Subcutaneous abdominal adipose tissue (tissue), 5 donors: ENCODE results near the gene BBS1.

Experiments used
- H3K27ac ChIP-seq: one replicate; pipeline ENCODE4 v1.7.0; 2013; ENCODE audit warnings: low read depth, mild to moderate bottlenecking, inconsistent platforms, low read length, moderate library complexity
- H3K27me3 ChIP-seq, 5 donors: one replicate each; pipeline ENCODE4 v1.7.0; 2013; ENCODE audit warnings: low read length in 5 of 5, inconsistent platforms in 1 of 5; ENCODE audit not compliant: control insufficient read depth in 5 of 5, insufficient read depth in 4 of 5
- H3K36me3 ChIP-seq, 5 donors: one replicate each; pipeline ENCODE4 v1.7.0; 2013; ENCODE audit warnings: low read length in 5 of 5; ENCODE audit not compliant: control insufficient read depth in 5 of 5, insufficient read depth in 5 of 5
- H3K4me1 ChIP-seq, 5 donors: one replicate each; pipeline ENCODE4 v1.7.0; 2013; ENCODE audit warnings: low read length in 5 of 5, mild to moderate bottlenecking in 3 of 5, moderate library complexity in 1 of 5; ENCODE audit not compliant: control insufficient read depth in 5 of 5, insufficient read depth in 5 of 5
- H3K4me3 ChIP-seq, 5 donors: one replicate each; pipeline ENCODE4 v1.7.0; 2013; ENCODE audit warnings: low read length in 5 of 5, low read depth in 1 of 5
- H3K9ac ChIP-seq, 5 donors: one replicate each; pipeline ENCODE4 v1.7.0; 2013; ENCODE audit warnings: low read length in 5 of 5, mild to moderate bottlenecking in 4 of 5, moderate library complexity in 3 of 5
- H3K9me3 ChIP-seq, 5 donors: one replicate each; pipeline ENCODE4 v1.7.0; 2013; ENCODE audit warnings: low read length in 5 of 5; ENCODE audit not compliant: control insufficient read depth in 5 of 5
- donor health status: healthy.
- donor health status: healthy.
- donor health status: healthy.
- donor health status: healthy.
- donor health status: healthy.

Gene BBS1

GRCh38 chr11:66491315-66491935 is 19.0 kb upstream of the BBS1 start:
- Histone ChIP-seq H3K27ac (no peak overlapping the region), H3K4me3 (no peak overlapping the region), H3K27me3 (no peaks in the 10 kb centered on the region), H3K4me1 (no peaks in the 10 kb centered on the region), H3K36me3 (peaks cover 0 to 93% (median 63%) of the 10 kb centered on the region in 5 donors), H3K9ac (no peak overlapping the region), H3K9me3 (no peaks in the 10 kb centered on the region)

DNA sequence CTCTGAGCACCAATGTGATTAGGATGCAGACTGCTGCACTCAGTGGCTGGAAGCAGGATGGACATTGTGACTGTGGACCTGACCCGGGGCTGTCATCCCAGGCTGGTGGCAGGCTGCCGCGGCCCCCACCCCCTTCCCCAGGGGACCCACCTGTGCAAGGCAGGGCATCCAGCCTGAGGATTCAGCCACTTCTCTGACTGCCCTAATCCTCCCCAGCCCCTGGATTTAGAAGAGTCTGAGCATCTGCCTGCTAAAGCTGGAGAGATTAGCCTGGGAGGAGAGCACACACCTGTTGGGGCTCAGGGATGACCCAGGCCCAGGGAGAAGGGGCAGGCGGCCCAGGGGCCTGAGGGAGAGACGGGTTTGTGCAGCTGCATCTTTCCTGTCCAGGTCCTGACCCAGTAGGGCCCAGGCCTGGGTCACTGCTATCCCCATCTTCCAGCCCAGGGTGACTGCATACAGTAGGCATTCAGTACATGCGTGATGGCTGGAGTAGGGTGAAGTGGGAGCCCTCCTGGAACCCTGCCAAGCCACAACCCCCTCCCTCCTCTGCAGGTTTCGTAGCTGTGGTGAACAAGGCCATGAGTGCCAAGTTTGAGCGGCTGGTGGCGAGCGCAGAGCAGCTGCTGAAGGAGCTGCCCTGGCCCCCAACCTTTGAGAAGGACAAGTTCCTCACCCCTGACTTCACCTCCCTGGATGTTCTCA is 18.1 kb upstream of the BBS1 start:
- peaks cover 0 to 92% (median 63%) of the 10 kb centered on the region in 5 donors for H3K36me3 ChIP-seq
- H3K4me1 ChIP-seq: no peaks in the 10 kb centered on the region
- no peak overlapping the region for H3K9ac ChIP-seq
- no peaks in the 10 kb centered on the region for H3K27me3 ChIP-seq
- no peak overlapping the region for H3K27ac ChIP-seq
- no peak overlapping the region for H3K4me3 ChIP-seq
- H3K9me3 ChIP-seq: no peaks in the 10 kb centered on the region

DNA sequence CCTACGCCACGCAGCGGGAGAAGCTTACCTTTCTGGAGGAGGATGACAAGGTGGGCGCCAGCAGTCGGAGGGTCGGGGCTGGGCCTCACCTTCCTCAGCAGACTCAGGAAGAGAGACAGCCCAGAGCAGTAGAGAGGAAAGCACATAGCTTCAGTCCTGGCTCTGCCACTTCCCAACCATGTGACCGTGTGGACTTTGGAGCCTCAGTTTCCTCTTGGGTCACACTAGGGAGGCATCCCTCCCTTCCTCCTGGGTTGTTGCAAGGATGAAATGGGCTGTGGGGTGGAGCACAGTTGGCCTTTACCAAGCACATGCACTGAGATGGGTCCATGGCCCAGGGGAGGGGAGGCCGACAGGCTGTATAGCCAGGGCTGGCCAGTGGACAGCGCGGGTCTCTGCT is 17.3 kb upstream of the BBS1 start:
- H3K27ac ChIP-seq: no peak overlapping the region
- H3K27me3 ChIP-seq: no peaks in the 10 kb centered on the region
- no peaks in the 10 kb centered on the region for H3K4me1 ChIP-seq
- H3K9me3 ChIP-seq: no peaks in the 10 kb centered on the region
- H3K4me3 ChIP-seq: no peak overlapping the region
- H3K36me3 ChIP-seq: peaks cover 0 to 88% (median 57%) of the 10 kb centered on the region in 5 donors
- H3K9ac ChIP-seq: no peak overlapping the region

DNA sequence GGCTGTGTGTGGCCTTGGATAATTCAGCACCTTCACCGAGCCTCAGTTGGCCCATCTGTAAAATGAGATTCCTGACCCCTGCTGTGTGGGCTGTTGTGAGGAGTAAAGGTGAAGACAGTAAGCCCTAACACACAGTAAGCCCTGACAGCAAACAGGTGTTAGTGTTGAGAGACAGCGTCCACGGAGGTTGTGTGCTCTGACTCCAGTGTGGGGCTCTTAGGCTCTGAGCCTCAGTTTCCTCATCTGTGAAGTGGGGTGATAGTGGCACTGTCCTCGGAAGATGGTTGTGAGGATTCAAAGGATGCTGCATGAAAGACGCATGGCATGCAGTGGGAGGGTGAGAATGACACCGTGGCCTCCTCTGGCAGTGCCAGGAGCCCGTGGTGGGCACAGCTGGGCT is 16.0 kb upstream of the BBS1 start:
- Histone ChIP-seq H3K9me3 (no peaks in the 10 kb centered on the region), H3K9ac (no peak overlapping the region), H3K4me1 (no peaks in the 10 kb centered on the region), H3K4me3 (no peak overlapping the region), H3K27ac (no peak overlapping the region), H3K27me3 (no peaks in the 10 kb centered on the region), H3K36me3 (peaks cover 0 to 86% (median 51%) of the 10 kb centered on the region in 5 donors)

GRCh38 chr11:66494935-66495334 is 15.5 kb upstream of the BBS1 start:
- Histone ChIP-seq H3K4me3 (no peak overlapping the region), H3K27me3 (no peaks in the 10 kb centered on the region), H3K9ac (no peak overlapping the region), H3K36me3 (peaks cover 0 to 81% (median 47%) of the 10 kb centered on the region in 5 donors), H3K27ac (no peak overlapping the region), H3K9me3 (no peaks in the 10 kb centered on the region), H3K4me1 (no peaks in the 10 kb centered on the region)

GRCh38 chr11:66495401-66495854 is 15.0 kb upstream of the BBS1 start:
- H3K36me3 ChIP-seq: peaks cover 0 to 83% (median 46%) of the 10 kb centered on the region in 5 donors
- no peak overlapping the region for H3K27ac ChIP-seq
- no peaks in the 10 kb centered on the region for H3K4me1 ChIP-seq
- H3K27me3 ChIP-seq: no peaks in the 10 kb centered on the region
- H3K9me3 ChIP-seq: no peaks in the 10 kb centered on the region
- no peak overlapping the region for H3K9ac ChIP-seq
- H3K4me3 ChIP-seq: no peak overlapping the region

- peaks cover 0 to 69% (median 39%) of the 10 kb centered on the region in 5 donors for H3K36me3 ChIP-seq
- H3K9me3 ChIP-seq: no peaks in the 10 kb centered on the region
- no peak overlapping the region for H3K9ac ChIP-seq
- no peaks in the 10 kb centered on the region for H3K4me1 ChIP-seq
- no peaks in the 10 kb centered on the region for H3K27me3 ChIP-seq
- H3K27ac ChIP-seq: no peak overlapping the region
- no peak overlapping the region for H3K4me3 ChIP-seq
Observed at GRCh38 chr11:66497206-66497605, 13.2 kb upstream of the BBS1 start.

DNA sequence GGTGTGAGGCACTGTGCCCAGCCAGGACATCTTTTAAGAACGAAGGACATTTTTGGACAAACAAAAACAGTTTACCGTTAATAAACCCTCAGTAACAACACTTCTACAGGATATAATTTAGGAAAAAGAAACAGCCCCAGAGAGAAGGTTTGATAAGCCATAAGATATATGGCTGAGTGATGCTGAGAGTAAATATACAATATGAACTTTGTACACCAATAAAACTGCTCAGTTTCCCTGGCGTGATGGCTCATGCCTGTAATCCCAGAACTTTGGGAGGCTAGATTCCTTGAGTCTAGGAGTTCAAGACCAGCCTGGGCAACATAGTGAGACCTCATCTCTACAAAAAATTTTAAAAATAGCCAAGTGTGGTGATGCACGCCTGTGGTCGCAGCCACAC is 11.9 kb upstream of the BBS1 start:
- no peaks in the 10 kb centered on the region for H3K4me1 ChIP-seq
- no peaks in the 10 kb centered on the region for H3K27me3 ChIP-seq
- H3K9ac ChIP-seq: no peak overlapping the region
- H3K9me3 ChIP-seq: no peaks in the 10 kb centered on the region
- no peak overlapping the region for H3K4me3 ChIP-seq
- H3K27ac ChIP-seq: no peak overlapping the region
- peaks cover 0 to 56% (median 27%) of the 10 kb centered on the region in 5 donors for H3K36me3 ChIP-seq

GRCh38 chr11:66505276-66505816 is 5.1 kb upstream of the BBS1 start:
- no peak overlapping the region for H3K27ac ChIP-seq
- H3K4me1 ChIP-seq: peaks cover 0 to 4% (median 3%) of the 10 kb centered on the region in 5 donors
- H3K9ac ChIP-seq: no peak overlapping the region
- H3K4me3 ChIP-seq: no peak overlapping the region
- peaks cover 3 to 25% (median 17%) of the 10 kb centered on the region in 5 donors for H3K36me3 ChIP-seq
- H3K9me3 ChIP-seq: no peaks in the 10 kb centered on the region
- H3K27me3 ChIP-seq: no peaks in the 10 kb centered on the region

GRCh38 chr11:66509131-66509561 is 1.3 kb upstream of the BBS1 start:
- Histone ChIP-seq H3K27me3 (no peaks in the 10 kb centered on the region), H3K4me3 (no peak overlapping the region), H3K27ac (no peak overlapping the region), H3K4me1 (peaks cover 3 to 15% (median 14%) of the 10 kb centered on the region in 5 donors), H3K9ac (no peak overlapping the region), H3K36me3 (peaks cover 3 to 25% (median 18%) of the 10 kb centered on the region in 5 donors), H3K9me3 (no peaks in the 10 kb centered on the region)
